GM23338 (cell line): Measurements from ENCODE around the gene PADI1. TPM values are rescaled to one million over a fixed set of nuclear protein-coding genes. Genes with fewer than 3 reads are reported as not detected.

Experiments used
- ATAC-seq: fragments of 200-7000 bp; cut with Tn5 transposase; 3 replicates; pipeline ENCODE4 v1.9.1; 2020
- DNase-seq: peaks from one replicate; pipeline ENCODE4 v3.0.0-alpha.2; 2015; ENCODE audit warnings: low spot score
- H2AFZ ChIP-seq: fragments of 200-600 bp; sonication (generic); 2 replicates; pipeline ENCODE4 v1.8.0; 2016; ENCODE audit warnings: antibody characterized with exemption, mild to moderate bottlenecking, moderate library complexity
- H3F3A ChIP-seq: fragments of 200-600 bp; sonication (generic); replicated peaks from 2 replicates; pipeline ENCODE4 v1.8.0; 2017; ENCODE audit warnings: antibody characterized with exemption, mixed run types, low read depth
- H3K27ac ChIP-seq: fragments of 200-600 bp; sonication (generic); 2 replicates; pipeline ENCODE4 v1.6.1; 2016; ENCODE audit warnings: low read depth
- H3K27me3 ChIP-seq: fragments of 200-600 bp; sonication (generic); 2 replicates; pipeline ENCODE4 v1.8.0; 2016; ENCODE audit warnings: mild to moderate bottlenecking, mixed run types, moderate library complexity; ENCODE audit not compliant: insufficient read depth
- H3K36me3 ChIP-seq: fragments of 200-600 bp; sonication (generic); 2 replicates; pipeline ENCODE4 v1.8.0; 2016; ENCODE audit warnings: mild to moderate bottlenecking; ENCODE audit not compliant: insufficient read depth
- H3K4me1 ChIP-seq: fragments of 200-600 bp; sonication (generic); 2 replicates; pipeline ENCODE4 v1.8.0; 2016; ENCODE audit warnings: mild to moderate bottlenecking, moderate library complexity; ENCODE audit not compliant: insufficient read depth
- H3K4me2 ChIP-seq: fragments of 200-600 bp; sonication (generic); 2 replicates; pipeline ENCODE4 v1.7.1; 2017; ENCODE audit warnings: mixed run types
- H3K4me3 ChIP-seq: fragments of 200-600 bp; sonication (generic); 2 replicates; pipeline ENCODE4 v1.6.1; 2016; ENCODE audit warnings: mixed run types
- H3K79me2 ChIP-seq: fragments of 200-600 bp; sonication (generic); replicated peaks from 2 replicates; pipeline ENCODE4 v1.8.0; 2017; ENCODE audit warnings: mild to moderate bottlenecking; ENCODE audit not compliant: insufficient read depth
- H3K9me2 ChIP-seq: fragments of 200-600 bp; sonication (generic); 2 replicates; pipeline ENCODE4 v1.8.0; 2017; ENCODE audit not compliant: insufficient read depth
- H4K20me1 ChIP-seq: fragments of 200-600 bp; sonication (generic); replicated peaks from 2 replicates; pipeline ENCODE4 v1.8.0; 2017; ENCODE audit warnings: mild to moderate bottlenecking; ENCODE audit not compliant: insufficient read depth
- H3K27ac Mint-ChIP-seq: 2 replicates; pipeline ENCODE4 v1.8.0; 2020; ENCODE audit warnings: inconsistent platforms, mild to moderate bottlenecking, moderate library complexity, mixed read lengths
- H3K27me3 Mint-ChIP-seq: 3 replicates; pipeline ENCODE4 v1.8.0; 2022; ENCODE audit warnings: low read depth, mild to moderate bottlenecking, moderate library complexity, mixed read lengths, inconsistent platforms; ENCODE audit not compliant: insufficient read depth, poor library complexity
- H3K36me3 Mint-ChIP-seq: 3 replicates; pipeline ENCODE4 v1.8.0; 2021; ENCODE audit warnings: low read depth, mild to moderate bottlenecking, inconsistent platforms, moderate library complexity, mixed read lengths
- H3K4me1 Mint-ChIP-seq: 3 replicates; pipeline ENCODE4 v1.8.0; 2020; ENCODE audit warnings: mild to moderate bottlenecking, inconsistent platforms, mixed read lengths
- H3K4me3 Mint-ChIP-seq: 3 replicates; pipeline ENCODE4 v1.8.0; 2021; ENCODE audit warnings: moderate library complexity, mild to moderate bottlenecking, inconsistent platforms, mixed read lengths
- H3K9me3 Mint-ChIP-seq: 3 replicates; pipeline ENCODE4 v1.8.0; 2020; ENCODE audit warnings: moderate library complexity, mild to moderate bottlenecking, inconsistent platforms, mixed read lengths
- CREB1 ChIP-seq: fragments of 250-450 bp; sonication (Bioruptor Pico); IDR thresholded peaks from 2 replicates; pipeline ENCODE4 v1.5.0; 2020; ENCODE audit warnings: low read depth, mild to moderate bottlenecking, moderate library complexity
- EZH2 ChIP-seq: fragments of 200-600 bp; sonication (generic); IDR thresholded peaks from one replicate; pipeline ENCODE4 v1.8.0; 2017; ENCODE audit warnings: antibody characterized with exemption, mild to moderate bottlenecking, low read depth; ENCODE audit not compliant: unreplicated experiment
- EZH2phosphoT487 ChIP-seq: fragments of 200-600 bp; sonication (generic); IDR thresholded peaks from one replicate; pipeline ENCODE4 v1.8.1; 2018; ENCODE audit warnings: antibody characterized with exemption; ENCODE audit not compliant: unreplicated experiment
- JUNB ChIP-seq: IDR thresholded peaks from one replicate; pipeline ENCODE4 v1.6.1; 2016; ENCODE audit warnings: antibody characterized with exemption; ENCODE audit not compliant: unreplicated experiment
- NANOG ChIP-seq: IDR thresholded peaks from 2 replicates; pipeline ENCODE4 v1.6.1; 2016; ENCODE audit warnings: antibody characterized with exemption, borderline replicate concordance
- STAT1 ChIP-seq: IDR thresholded peaks from one replicate; pipeline ENCODE4 v1.6.1; 2016; ENCODE audit warnings: antibody characterized with exemption; ENCODE audit not compliant: unreplicated experiment
- ZNF114 ChIP-seq: fragments of 250-450 bp; sonication (Bioruptor Pico); IDR thresholded peaks from 2 replicates; pipeline ENCODE4 v1.5.0; 2020; ENCODE audit warnings: mild to moderate bottlenecking, moderate library complexity
- polyA plus RNA-seq: library from polyadenylated mRNA; unstranded; fragments of >200 nt; fragmentation: Nextera tagmentation; extraction: Ambion mirVana; gene quantifications from 2 replicates; pipeline ENCODE4 v1.2.1, GENCODE V29; 2016
- total RNA-seq: library from RNA; depleted of rRNA; stranded (reverse); fragments of >200 nt; shearing (Covaris generic); gene quantifications from 2 replicates; pipeline ENCODE4 v1.2.3, GENCODE V29; 2014
- TF ChIP-seq, protein P1 (sequence below): fragments of 250-450 bp; sonication (Bioruptor Pico); IDR thresholded peaks from 2 replicates; pipeline ENCODE4 v1.5.0; 2020; ENCODE audit warnings: mild to moderate bottlenecking, moderate library complexity
- TF ChIP-seq, protein P2 (sequence below), 2 experiments: fragments of 200-600 bp in 1 of 2; sonication (generic) in 1 of 2; conservative IDR thresholded peaks; 2 replicates each; pipeline versions ENCODE4 v1.5.1 to v1.6.1; 2016 to 2017; ENCODE audit warnings: antibody characterized with exemption in 2 of 2, low read depth in 2 of 2, mild to moderate bottlenecking in 2 of 2, moderate library complexity in 1 of 2
- TF ChIP-seq, protein P3 (sequence below): IDR thresholded peaks from 2 replicates; pipeline ENCODE4 v1.6.1; 2016; ENCODE audit warnings: antibody characterized with exemption
- TF ChIP-seq, protein P4 (sequence below): IDR thresholded peaks from one replicate; pipeline ENCODE4 v1.6.1; 2018; ENCODE audit warnings: antibody characterized with exemption; ENCODE audit not compliant: unreplicated experiment

The PADI1 gene
- total and polyA plus RNA-seq, 2 experiments from 2014 or later = 0.26 to 0.28 TPM

DNA sequence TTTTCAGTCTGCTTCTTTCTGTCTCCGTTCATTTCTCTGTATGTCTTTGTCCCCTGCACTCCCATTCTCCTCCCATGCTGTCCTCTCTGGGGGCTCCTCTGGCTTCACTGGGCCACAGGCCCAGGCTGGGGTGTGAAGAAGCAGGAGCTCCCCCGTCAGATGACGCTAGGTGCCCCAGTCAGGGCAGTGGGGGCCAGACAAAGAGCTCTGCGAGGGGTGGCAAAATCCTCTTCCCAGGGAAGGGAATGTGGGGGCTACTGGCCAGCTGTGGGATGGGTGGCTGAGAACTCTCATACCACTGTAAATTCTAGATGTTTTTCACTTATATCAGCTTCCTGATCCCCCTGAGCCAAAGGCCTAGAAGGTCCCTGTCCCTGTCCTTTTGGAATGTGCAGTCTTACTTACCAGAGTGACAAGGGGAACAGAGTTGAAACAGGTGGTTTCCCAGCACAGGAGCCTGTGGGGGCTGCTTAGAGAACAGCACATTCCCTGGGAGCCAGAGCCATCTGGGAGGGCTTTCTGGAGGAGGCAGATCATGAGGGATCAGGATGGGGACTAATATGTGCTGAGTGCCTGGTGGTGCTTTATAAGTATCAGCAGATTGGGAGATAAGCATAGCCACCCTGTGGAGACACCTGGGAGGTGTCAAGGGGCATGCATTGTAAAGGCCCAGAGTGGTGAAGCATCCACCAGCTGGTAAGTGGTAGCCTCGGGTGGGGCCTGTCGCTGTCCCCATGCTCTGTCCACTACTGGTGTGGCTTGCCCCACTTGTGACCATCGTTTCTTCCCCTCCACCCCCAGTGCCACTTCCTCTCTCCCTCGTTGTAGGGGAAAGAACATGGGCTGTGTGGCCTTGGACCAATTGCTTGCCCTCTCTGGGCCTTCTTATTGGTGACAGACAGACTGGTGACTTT, 10.1 kb upstream of the PADI1 start (continued):
- TF ChIP-seq, protein P1, sequence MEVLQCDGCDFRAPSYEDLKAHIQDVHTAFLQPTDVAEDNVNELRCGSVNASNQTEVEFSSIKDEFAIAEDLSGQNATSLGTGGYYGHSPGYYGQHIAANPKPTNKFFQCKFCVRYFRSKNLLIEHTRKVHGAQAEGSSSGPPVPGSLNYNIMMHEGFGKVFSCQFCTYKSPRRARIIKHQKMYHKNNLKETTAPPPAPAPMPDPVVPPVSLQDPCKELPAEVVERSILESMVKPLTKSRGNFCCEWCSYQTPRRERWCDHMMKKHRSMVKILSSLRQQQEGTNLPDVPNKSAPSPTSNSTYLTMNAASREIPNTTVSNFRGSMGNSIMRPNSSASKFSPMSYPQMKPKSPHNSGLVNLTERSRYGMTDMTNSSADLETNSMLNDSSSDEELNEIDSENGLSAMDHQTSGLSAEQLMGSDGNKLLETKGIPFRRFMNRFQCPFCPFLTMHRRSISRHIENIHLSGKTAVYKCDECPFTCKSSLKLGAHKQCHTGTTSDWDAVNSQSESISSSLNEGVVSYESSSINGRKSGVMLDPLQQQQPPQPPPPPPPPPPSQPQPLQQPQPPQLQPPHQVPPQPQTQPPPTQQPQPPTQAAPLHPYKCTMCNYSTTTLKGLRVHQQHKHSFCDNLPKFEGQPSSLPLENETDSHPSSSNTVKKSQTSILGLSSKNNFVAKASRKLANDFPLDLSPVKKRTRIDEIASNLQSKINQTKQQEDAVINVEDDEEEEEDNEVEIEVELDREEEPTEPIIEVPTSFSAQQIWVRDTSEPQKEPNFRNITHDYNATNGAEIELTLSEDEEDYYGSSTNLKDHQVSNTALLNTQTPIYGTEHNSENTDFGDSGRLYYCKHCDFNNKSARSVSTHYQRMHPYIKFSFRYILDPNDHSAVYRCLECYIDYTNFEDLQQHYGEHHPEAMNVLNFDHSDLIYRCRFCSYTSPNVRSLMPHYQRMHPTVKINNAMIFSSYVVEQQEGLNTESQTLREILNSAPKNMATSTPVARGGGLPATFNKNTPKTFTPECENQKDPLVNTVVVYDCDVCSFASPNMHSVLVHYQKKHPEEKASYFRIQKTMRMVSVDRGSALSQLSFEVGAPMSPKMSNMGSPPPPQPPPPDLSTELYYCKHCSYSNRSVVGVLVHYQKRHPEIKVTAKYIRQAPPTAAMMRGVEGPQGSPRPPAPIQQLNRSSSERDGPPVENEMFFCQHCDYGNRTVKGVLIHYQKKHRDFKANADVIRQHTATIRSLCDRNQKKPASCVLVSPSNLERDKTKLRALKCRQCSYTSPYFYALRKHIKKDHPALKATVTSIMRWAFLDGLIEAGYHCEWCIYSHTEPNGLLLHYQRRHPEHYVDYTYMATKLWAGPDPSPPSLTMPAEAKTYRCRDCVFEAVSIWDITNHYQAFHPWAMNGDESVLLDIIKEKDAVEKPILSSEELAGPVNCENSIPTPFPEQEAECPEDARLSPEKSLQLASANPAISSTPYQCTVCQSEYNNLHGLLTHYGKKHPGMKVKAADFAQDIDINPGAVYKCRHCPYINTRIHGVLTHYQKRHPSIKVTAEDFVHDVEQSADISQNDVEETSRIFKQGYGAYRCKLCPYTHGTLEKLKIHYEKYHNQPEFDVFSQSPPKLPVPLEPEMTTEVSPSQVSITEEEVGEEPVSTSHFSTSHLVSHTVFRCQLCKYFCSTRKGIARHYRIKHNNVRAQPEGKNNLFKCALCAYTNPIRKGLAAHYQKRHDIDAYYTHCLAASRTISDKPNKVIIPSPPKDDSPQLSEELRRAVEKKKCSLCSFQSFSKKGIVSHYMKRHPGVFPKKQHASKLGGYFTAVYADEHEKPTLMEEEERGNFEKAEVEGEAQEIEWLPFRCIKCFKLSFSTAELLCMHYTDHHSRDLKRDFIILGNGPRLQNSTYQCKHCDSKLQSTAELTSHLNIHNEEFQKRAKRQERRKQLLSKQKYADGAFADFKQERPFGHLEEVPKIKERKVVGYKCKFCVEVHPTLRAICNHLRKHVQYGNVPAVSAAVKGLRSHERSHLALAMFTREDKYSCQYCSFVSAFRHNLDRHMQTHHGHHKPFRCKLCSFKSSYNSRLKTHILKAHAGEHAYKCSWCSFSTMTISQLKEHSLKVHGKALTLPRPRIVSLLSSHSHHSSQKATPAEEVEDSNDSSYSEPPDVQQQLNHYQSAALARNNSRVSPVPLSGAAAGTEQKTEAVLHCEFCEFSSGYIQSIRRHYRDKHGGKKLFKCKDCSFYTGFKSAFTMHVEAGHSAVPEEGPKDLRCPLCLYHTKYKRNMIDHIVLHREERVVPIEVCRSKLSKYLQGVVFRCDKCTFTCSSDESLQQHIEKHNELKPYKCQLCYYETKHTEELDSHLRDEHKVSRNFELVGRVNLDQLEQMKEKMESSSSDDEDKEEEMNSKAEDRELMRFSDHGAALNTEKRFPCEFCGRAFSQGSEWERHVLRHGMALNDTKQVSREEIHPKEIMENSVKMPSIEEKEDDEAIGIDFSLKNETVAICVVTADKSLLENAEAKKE (CRISPR knock-in tag) = no peak
- TF ChIP-seq EZH2phosphoT487 (no peak), STAT1 (no peak), EZH2 (no peak), NANOG (no peak)
- TF ChIP-seq, protein P2, sequence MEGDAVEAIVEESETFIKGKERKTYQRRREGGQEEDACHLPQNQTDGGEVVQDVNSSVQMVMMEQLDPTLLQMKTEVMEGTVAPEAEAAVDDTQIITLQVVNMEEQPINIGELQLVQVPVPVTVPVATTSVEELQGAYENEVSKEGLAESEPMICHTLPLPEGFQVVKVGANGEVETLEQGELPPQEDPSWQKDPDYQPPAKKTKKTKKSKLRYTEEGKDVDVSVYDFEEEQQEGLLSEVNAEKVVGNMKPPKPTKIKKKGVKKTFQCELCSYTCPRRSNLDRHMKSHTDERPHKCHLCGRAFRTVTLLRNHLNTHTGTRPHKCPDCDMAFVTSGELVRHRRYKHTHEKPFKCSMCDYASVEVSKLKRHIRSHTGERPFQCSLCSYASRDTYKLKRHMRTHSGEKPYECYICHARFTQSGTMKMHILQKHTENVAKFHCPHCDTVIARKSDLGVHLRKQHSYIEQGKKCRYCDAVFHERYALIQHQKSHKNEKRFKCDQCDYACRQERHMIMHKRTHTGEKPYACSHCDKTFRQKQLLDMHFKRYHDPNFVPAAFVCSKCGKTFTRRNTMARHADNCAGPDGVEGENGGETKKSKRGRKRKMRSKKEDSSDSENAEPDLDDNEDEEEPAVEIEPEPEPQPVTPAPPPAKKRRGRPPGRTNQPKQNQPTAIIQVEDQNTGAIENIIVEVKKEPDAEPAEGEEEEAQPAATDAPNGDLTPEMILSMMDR (conservative IDR thresholded peaks at IDR 0.05; ENCODE audit: low read depth in 2 of 2) = no peak

DNA sequence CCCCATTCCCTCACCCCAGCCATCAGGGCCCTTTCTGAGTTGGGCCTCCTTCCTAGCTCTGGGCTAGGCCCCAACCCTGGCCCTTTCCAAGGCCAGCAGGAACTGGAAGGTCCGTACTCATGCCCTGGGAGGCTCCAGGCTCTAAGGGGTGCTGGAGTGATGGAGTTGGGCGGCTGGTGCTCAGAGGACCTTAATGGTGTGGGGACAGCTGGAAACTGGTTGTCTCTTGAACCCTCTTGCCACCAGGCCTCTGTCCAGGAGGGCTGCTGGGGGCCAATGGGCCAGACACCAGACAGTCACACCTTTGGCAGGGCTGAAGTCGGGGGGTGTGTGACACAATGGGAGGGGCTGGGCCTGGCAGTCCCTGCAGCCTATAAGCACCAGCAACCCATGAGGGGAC, 9.2 kb upstream of the PADI1 start:
- H3K27ac Mint-ChIP-seq = no peak overlapping the region
- H3F3A ChIP-seq = no peaks in the 10 kb centered on the region
- no peaks in the 10 kb centered on the region for H3K79me2 ChIP-seq
- H3K4me2 ChIP-seq = no peak overlapping the region
- no peak overlapping the region for H3K4me3 ChIP-seq
- no peaks in the 10 kb centered on the region for H3K9me2 ChIP-seq
- H3K4me1 ChIP-seq = no peaks in the 10 kb centered on the region
- peaks cover 4% of the 10 kb centered on the region for H3K27me3 Mint-ChIP-seq
- no peak overlapping the region for H3K4me3 Mint-ChIP-seq
- no peak for ATAC-seq
- DNase-seq = no peak
- H3K36me3 Mint-ChIP-seq = no peaks in the 10 kb centered on the region; the same call in 2 of the 3 replicates
- H3K4me1 Mint-ChIP-seq = peaks cover 6% of the 10 kb centered on the region
- no peaks in the 10 kb centered on the region; the same call in 2 of the 3 replicates for H3K9me3 Mint-ChIP-seq
- no peak overlapping the region for H2AFZ ChIP-seq
- no peaks in the 10 kb centered on the region for H3K36me3 ChIP-seq
- no peaks in the 10 kb centered on the region for H3K27me3 ChIP-seq
- no peak overlapping the region for H3K27ac ChIP-seq
- no peaks in the 10 kb centered on the region for H4K20me1 ChIP-seq
- no peak for TF ChIP-seq NANOG
- TF ChIP-seq JUNB = no peak
- TF ChIP-seq CREB1 (CRISPR knock-in tag) = no peak
- no peak for TF ChIP-seq EZH2phosphoT487
- TF ChIP-seq ZNF114 (CRISPR knock-in tag) = no peak
- TF ChIP-seq, protein P3, sequence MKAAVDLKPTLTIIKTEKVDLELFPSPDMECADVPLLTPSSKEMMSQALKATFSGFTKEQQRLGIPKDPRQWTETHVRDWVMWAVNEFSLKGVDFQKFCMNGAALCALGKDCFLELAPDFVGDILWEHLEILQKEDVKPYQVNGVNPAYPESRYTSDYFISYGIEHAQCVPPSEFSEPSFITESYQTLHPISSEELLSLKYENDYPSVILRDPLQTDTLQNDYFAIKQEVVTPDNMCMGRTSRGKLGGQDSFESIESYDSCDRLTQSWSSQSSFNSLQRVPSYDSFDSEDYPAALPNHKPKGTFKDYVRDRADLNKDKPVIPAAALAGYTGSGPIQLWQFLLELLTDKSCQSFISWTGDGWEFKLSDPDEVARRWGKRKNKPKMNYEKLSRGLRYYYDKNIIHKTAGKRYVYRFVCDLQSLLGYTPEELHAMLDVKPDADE = no peak
- no peak for TF ChIP-seq STAT1
- TF ChIP-seq, protein P4, sequence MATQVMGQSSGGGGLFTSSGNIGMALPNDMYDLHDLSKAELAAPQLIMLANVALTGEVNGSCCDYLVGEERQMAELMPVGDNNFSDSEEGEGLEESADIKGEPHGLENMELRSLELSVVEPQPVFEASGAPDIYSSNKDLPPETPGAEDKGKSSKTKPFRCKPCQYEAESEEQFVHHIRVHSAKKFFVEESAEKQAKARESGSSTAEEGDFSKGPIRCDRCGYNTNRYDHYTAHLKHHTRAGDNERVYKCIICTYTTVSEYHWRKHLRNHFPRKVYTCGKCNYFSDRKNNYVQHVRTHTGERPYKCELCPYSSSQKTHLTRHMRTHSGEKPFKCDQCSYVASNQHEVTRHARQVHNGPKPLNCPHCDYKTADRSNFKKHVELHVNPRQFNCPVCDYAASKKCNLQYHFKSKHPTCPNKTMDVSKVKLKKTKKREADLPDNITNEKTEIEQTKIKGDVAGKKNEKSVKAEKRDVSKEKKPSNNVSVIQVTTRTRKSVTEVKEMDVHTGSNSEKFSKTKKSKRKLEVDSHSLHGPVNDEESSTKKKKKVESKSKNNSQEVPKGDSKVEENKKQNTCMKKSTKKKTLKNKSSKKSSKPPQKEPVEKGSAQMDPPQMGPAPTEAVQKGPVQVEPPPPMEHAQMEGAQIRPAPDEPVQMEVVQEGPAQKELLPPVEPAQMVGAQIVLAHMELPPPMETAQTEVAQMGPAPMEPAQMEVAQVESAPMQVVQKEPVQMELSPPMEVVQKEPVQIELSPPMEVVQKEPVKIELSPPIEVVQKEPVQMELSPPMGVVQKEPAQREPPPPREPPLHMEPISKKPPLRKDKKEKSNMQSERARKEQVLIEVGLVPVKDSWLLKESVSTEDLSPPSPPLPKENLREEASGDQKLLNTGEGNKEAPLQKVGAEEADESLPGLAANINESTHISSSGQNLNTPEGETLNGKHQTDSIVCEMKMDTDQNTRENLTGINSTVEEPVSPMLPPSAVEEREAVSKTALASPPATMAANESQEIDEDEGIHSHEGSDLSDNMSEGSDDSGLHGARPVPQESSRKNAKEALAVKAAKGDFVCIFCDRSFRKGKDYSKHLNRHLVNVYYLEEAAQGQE = no peak
